ENCODE results near the gene NMT1. TPM values are rescaled to one million over a fixed set of nuclear protein-coding genes. Genes with fewer than 3 reads are reported as not detected.

NMT1 gene
- total and polyA plus RNA-seq, 2 experiments from 2014 or later: 95.6 to 298 TPM

DNA sequence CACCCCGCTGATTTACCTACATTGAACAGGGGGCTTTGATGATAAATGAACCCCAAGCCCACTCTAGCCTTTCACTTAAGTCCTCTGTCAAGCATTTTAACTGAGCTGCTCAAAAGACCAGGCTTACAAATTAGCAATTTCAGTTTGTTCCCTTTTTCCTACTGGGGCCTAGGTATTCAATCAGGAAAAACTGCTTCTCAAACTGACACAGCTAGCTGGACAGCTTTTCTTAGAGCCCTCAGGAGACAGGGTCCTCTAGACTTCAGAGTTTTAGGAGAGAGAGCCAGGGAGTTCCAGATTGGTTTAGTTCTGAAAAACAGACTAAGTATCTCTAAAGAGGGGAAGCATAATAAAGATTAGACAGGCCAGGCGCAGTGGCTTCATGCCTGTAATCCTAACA, 94.4 kb downstream of the NMT1 start:
- Histone ChIP-seq H3K9me2 (ENCODE audit: insufficient read depth) (no peaks in the 10 kb centered on the region), H3K4me1 (ENCODE audit: insufficient read depth) (peaks cover 19% of the 10 kb centered on the region), H3K27me3 (ENCODE audit: insufficient read depth) (peaks cover 2% of the 10 kb centered on the region; the same call in 1 of the 2 replicates), H3K4me2 (no peak overlapping the region), H3F3A (replicated peaks; ENCODE audit: low read depth) (peaks cover 8% of the 10 kb centered on the region; the same call in 1 of the 2 replicates), H4K20me1 (replicated peaks; ENCODE audit: insufficient read depth) (peaks cover 11% of the 10 kb centered on the region; the same call in 1 of the 2 replicates), H2AFZ (no peak overlapping the region), H3K36me3 (ENCODE audit: insufficient read depth) (no peaks in the 10 kb centered on the region), H3K27ac (ENCODE audit: low read depth) (no peak overlapping the region), H3K4me3 (no peak overlapping the region), H3K79me2 (replicated peaks; ENCODE audit: insufficient read depth) (peaks cover 25% of the 10 kb centered on the region)
- no peaks in the 10 kb centered on the region for H3K9me3 Mint-ChIP-seq
- no peak overlapping the region for H3K4me3 Mint-ChIP-seq
- DNase-seq (ENCODE audit: low spot score): no peak
- H3K27ac Mint-ChIP-seq: no peak overlapping the region
- ATAC-seq: no peak
- H3K27me3 Mint-ChIP-seq (ENCODE audit: insufficient read depth, low read depth, poor library complexity): peaks cover 3% of the 10 kb centered on the region
- TF ChIP-seq POLR2AphosphoS5 (IDR thresholded peaks at IDR 0.05; ENCODE audit: low read depth) (no peak), JUNB (IDR thresholded peaks at IDR 0.05; ENCODE audit: unreplicated experiment) (no peak), ZNF462 (CRISPR knock-in tag; IDR thresholded peaks at IDR 0.05) (no peak), EZH2 (IDR thresholded peaks at IDR 0.05; ENCODE audit: low read depth, unreplicated experiment) (no peak), EZH2phosphoT487 (IDR thresholded peaks at IDR 0.05; ENCODE audit: unreplicated experiment) (no peak), ZNF114 (CRISPR knock-in tag; IDR thresholded peaks at IDR 0.05) (no peak), REST (IDR thresholded peaks at IDR 0.05; ENCODE audit: unreplicated experiment) (no peak), CTCF (conservative IDR thresholded peaks at IDR 0.05; ENCODE audit: low read depth in 2 of 2) (no peak), STAT1 (IDR thresholded peaks at IDR 0.05; ENCODE audit: unreplicated experiment) (no peak), ETS1 (IDR thresholded peaks at IDR 0.05) (no peak)
- H3K4me1 Mint-ChIP-seq: peaks cover 29% of the 10 kb centered on the region
- H3K36me3 Mint-ChIP-seq (ENCODE audit: low read depth): peaks cover 6% of the 10 kb centered on the region; the same call in 2 of the 3 replicates
